Measurements from ENCODE around the gene ARFGAP2. TPM values are rescaled to one million over a fixed set of nuclear protein-coding genes. Genes with fewer than 3 reads are reported as not detected.
A peak's percentile ranks its signal among the peaks of the same experiment; 100 is the strongest.

Gene ARFGAP2
- total RNA-seq, 1 donor from 2014 or later = 47.8 TPM

DNA sequence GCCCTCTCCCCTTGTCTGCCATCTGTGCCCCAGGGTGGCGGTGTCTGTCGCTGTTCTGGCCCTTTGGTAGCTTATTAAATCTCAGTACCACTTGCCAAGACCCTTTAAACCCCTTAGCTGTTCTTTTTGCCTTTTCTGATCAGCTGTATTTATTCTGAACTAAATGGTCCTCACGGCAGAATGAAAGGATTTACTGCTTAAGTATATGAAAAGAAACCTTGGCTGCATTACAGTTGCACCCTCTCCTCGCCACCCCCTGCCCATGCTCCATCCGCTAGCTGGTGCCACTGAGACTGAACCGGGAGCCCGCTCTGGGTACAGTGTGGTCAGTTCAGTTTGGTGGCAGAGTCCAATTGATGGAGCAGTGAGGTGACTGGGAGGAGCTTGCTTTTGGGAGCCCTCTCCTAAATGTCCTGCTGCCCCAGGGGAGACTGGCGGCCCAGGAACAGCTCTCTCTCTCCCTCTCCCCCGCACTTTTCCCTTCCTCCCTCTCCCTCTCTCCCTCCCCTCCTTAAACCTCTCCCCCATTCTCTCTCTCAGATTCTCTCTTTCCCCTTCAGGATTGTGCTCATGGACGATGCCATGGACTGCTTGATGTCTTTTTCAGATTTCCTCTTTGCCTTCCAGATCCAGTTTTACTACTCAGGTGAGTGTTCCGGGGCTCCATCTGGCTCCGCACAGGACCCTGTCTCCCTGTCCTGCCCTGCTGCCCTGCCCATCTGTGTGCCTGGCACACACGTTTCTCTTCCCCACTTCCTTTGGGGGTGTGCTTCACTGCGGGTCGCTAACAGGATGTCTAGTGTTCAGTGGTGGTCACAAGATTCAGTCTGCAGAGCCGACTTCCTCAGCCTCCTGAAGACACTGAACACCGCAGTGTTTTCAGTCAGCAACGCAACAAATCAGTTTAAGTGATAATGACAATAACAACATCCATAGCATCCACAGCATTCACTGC, 21.8 kb downstream of the ARFGAP2 start:
- Histone ChIP-seq H3K4me3 (no peak overlapping the region), H3K4me1 (peaks cover 12% of the 10 kb centered on the region), H3K9me3 (replicated peaks) (no peaks in the 10 kb centered on the region), H3K27ac (replicated peaks) (no peak overlapping the region), H3K27me3 (ENCODE audit: low read depth) (no peaks in the 10 kb centered on the region), H3K36me3 (peaks cover 5% of the 10 kb centered on the region)
- intact Hi-C loops (cut with micrococcal nuclease) = no loop called here
- DNase-seq = no peak
- TF ChIP-seq, protein P1, sequence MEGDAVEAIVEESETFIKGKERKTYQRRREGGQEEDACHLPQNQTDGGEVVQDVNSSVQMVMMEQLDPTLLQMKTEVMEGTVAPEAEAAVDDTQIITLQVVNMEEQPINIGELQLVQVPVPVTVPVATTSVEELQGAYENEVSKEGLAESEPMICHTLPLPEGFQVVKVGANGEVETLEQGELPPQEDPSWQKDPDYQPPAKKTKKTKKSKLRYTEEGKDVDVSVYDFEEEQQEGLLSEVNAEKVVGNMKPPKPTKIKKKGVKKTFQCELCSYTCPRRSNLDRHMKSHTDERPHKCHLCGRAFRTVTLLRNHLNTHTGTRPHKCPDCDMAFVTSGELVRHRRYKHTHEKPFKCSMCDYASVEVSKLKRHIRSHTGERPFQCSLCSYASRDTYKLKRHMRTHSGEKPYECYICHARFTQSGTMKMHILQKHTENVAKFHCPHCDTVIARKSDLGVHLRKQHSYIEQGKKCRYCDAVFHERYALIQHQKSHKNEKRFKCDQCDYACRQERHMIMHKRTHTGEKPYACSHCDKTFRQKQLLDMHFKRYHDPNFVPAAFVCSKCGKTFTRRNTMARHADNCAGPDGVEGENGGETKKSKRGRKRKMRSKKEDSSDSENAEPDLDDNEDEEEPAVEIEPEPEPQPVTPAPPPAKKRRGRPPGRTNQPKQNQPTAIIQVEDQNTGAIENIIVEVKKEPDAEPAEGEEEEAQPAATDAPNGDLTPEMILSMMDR (IDR thresholded peaks at IDR 0.05; ENCODE audit: borderline replicate concordance) = no peak

DNA sequence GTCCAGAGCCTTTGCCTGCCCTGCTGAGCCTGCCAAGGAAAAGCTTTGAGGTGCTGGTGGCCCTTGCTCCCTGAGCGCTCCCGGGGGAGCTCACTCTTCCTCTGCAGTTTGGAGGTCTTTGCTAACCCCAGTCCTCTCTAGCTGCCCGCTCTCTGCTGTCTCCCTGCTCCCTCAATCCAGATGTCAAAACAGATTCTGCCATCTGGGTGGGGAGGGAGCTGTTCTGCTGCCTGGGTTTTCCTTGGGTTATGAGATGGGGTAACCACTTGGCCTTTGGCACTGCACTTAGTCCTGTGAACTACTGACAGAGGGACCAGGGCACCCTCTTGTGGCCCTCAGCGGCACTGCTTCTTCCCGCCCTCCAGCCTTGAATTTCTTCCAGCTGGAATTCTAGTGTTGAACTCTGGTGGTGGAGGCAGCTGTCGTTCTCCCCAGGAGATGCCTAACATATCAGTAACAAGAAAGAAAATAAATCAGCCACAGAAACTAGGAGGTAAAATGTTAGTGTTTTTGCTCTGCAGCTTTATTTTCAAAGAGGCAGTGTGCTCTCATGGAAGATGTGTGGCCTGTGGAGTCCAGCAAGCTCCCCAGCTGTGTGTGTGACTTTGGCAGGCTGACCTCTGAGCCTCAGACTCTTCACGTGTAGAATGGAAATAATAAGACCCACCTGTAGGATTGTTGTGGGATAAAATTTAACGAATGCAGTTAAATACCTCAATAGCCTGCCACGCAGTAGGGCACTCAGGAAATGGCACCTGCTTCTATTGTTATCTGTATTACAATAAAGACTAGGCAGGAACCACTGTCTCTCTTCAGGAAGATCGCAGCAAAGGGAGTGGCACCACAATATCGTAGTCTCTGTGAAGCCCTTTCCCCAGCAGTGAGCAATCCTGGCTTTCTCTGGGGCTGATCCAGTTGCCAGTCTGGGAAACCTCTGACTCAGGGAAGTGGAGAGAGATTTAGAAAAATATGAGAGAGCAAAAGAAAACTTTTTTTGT, 23.4 kb downstream of the ARFGAP2 start:
- peak overlapping the region; percentile 20 for H3K27ac ChIP-seq (replicated peaks)
- intact Hi-C loops (cut with micrococcal nuclease) = loop anchor here (2.0 kb wide), 1 partner anchor 264 kb away; no protein-coding TSS in a partner anchor
- no peaks in the 10 kb centered on the region for H3K9me3 ChIP-seq (replicated peaks)
- no peaks in the 10 kb centered on the region for H3K27me3 ChIP-seq (ENCODE audit: low read depth)
- TF ChIP-seq, protein P1 (IDR thresholded peaks at IDR 0.05; ENCODE audit: borderline replicate concordance) = peak; percentile 98
- H3K4me3 ChIP-seq = no peak overlapping the region
- H3K4me1 ChIP-seq = peaks cover 28% of the 10 kb centered on the region
- peaks cover 5% of the 10 kb centered on the region for H3K36me3 ChIP-seq
- DNase-seq = peak; percentile 81

GRCh38 chr11:47152126-47152952, 24.3 kb downstream of the ARFGAP2 start:
- Histone ChIP-seq H3K27me3 (ENCODE audit: low read depth) (no peaks in the 10 kb centered on the region), H3K4me1 (peaks cover 28% of the 10 kb centered on the region), H3K4me3 (no peak overlapping the region), H3K27ac (replicated peaks) (peak overlapping the region; percentile 20), H3K9me3 (replicated peaks) (no peaks in the 10 kb centered on the region), H3K36me3 (peaks cover 5% of the 10 kb centered on the region)
- no peak for DNase-seq
- TF ChIP-seq, protein P1 (IDR thresholded peaks at IDR 0.05; ENCODE audit: borderline replicate concordance) = no peak
- intact Hi-C loops (cut with micrococcal nuclease) = loop anchor here (2.0 kb wide), 1 partner anchor 264 kb away; no protein-coding TSS in a partner anchor

- no peak for DNase-seq
Observed at GRCh38 chr11:47149782-47150181, 26.9 kb downstream of the ARFGAP2 start.

More at GRCh38 chr11:47149782-47150181, 26.9 kb downstream of the ARFGAP2 start:
- H3K36me3 ChIP-seq = no peaks in the 10 kb centered on the region
- intact Hi-C loops (cut with micrococcal nuclease) = no loop called here
- H3K4me3 ChIP-seq = no peak overlapping the region
- no peak overlapping the region for H3K27ac ChIP-seq (replicated peaks)
- H3K4me1 ChIP-seq = peaks cover 28% of the 10 kb centered on the region
- H3K27me3 ChIP-seq (ENCODE audit: low read depth) = no peaks in the 10 kb centered on the region
- no peaks in the 10 kb centered on the region for H3K9me3 ChIP-seq (replicated peaks)
- TF ChIP-seq, protein P1 (IDR thresholded peaks at IDR 0.05; ENCODE audit: borderline replicate concordance) = no peak
